Hepatocyte (in vitro differentiated cells): ENCODE results near the gene METTL14.
A peak's percentile ranks its signal among the peaks of the same experiment; 100 is the strongest.
"Not testable (repeated sequence)": the region's sequence is repeated elsewhere in the genome, so short reads cannot be mapped to it uniquely, and the experiment has no call there.

Experiments used
- CTCF ChIP-seq: fragments of 200-600 bp; sonication (generic); IDR thresholded peaks from 2 replicates; pipeline ENCODE4 v1.5.1; 2016; ENCODE audit warnings: antibody characterized with exemption, mild to moderate bottlenecking; ENCODE audit not compliant: poor library complexity
- EZH2 ChIP-seq: fragments of 200-600 bp; sonication (generic); IDR thresholded peaks from 2 replicates; pipeline ENCODE4 v1.6.1; 2016; ENCODE audit warnings: antibody characterized with exemption, mild to moderate bottlenecking, borderline replicate concordance
- EZH2phosphoT487 ChIP-seq: fragments of 200-600 bp; sonication (generic); IDR thresholded peaks from one replicate; pipeline ENCODE4 v1.6.1; 2018; ENCODE audit warnings: antibody characterized with exemption, mild to moderate bottlenecking, low read depth, moderate library complexity; ENCODE audit not compliant: unreplicated experiment, severe bottlenecking

- peak; percentile 39 for TF ChIP-seq CTCF
- not testable (repeated sequence) for TF ChIP-seq EZH2, EZH2phosphoT487
These were observed 20.5 kb upstream of the METTL14 start for GRCh38 chr4:118664665-118665064.
